GM13976 (cell line): ENCODE data around the gene FAM43B.

Experiments
- DNase-seq: peaks from one replicate; pipeline ENCODE4 v3.0.0; 2012; ENCODE audit warnings: low spot score
- in situ Hi-C: fragments of 300-500 bp; cut with MboI; formaldehyde crosslinking; loops from one replicate; pipeline ENCODE4 v1.12.0; 2022; ENCODE audit warnings: low sequenced_read_pairs, mixed read lengths, inconsistent platforms; ENCODE audit not compliant: unreplicated experiment
- TF ChIP-seq, protein P1 (sequence below): IDR thresholded peaks from 2 replicates; pipeline ENCODE4 v1.5.1; 2012; ENCODE audit warnings: borderline replicate concordance, mild to moderate bottlenecking; ENCODE audit not compliant: insufficient read depth; ENCODE audit errors: extremely low read depth, missing control alignments, control extremely low read depth

Gene FAM43B

DNA sequence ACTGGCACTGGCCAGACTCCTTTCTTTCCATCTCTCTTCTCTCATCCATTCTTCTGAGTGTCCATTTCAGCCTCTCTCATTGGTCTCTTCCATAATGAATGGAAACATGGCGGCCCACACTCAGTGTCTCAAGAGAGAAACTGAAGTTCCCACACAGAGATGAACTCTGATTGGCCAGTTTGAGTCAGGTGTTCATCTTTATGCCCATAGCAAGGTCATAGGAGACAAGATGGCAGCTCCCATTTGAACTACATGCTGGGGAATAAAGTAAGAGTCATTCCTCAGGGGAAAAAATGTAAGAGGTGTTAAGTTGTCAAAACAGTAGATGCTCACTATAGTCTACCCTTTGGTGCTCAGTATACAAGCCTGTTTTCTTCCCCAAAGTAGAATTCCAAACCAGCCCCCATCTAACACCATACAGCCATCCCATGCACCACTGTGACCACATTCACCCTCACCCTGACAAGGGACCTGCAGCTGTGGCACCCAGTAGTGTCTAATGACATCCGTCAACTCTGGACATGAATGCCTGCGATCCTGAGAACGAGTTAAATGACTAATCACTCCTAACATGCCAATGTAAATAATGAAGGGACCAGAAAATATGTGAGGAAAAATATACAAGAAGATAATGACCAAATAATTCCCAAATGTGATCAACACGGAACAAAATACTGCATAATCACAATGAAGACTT lies 48.9 kb downstream of the FAM43B start:
- in situ Hi-C loops = no loop called here
- no peak for DNase-seq
- TF ChIP-seq, protein P1, sequence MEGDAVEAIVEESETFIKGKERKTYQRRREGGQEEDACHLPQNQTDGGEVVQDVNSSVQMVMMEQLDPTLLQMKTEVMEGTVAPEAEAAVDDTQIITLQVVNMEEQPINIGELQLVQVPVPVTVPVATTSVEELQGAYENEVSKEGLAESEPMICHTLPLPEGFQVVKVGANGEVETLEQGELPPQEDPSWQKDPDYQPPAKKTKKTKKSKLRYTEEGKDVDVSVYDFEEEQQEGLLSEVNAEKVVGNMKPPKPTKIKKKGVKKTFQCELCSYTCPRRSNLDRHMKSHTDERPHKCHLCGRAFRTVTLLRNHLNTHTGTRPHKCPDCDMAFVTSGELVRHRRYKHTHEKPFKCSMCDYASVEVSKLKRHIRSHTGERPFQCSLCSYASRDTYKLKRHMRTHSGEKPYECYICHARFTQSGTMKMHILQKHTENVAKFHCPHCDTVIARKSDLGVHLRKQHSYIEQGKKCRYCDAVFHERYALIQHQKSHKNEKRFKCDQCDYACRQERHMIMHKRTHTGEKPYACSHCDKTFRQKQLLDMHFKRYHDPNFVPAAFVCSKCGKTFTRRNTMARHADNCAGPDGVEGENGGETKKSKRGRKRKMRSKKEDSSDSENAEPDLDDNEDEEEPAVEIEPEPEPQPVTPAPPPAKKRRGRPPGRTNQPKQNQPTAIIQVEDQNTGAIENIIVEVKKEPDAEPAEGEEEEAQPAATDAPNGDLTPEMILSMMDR = no peak

DNA sequence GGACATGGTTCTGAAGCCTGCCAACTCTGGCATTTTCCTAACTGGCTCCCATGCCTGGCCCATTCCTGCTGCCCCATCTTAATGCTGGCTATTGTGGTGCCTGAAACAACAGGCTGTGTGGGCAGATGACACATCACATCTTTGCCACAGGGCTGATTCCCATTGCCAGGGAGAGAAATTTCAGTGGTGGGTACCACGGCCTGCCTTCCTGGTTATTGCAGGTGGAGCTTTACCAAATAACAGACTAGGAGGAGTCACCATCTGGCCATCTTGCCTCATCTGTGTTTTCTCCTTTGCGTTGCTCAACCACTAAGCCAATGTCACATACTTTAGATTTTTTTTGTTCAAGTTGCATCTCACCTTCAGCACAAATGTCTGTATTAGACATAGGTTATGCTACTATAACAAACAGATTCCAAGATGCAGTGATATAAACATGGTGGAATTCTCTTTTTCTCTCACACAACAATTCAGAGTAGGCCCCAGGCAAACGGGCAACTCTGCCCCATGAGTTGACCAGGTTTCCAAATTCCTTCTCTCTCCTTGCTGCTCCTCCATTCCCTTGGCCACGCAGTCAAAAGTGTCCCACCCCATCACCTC lies 50.6 kb downstream of the FAM43B start:
- DNase-seq = no peak
- TF ChIP-seq, protein P1 = no peak
- in situ Hi-C loops = no loop called here

DNA sequence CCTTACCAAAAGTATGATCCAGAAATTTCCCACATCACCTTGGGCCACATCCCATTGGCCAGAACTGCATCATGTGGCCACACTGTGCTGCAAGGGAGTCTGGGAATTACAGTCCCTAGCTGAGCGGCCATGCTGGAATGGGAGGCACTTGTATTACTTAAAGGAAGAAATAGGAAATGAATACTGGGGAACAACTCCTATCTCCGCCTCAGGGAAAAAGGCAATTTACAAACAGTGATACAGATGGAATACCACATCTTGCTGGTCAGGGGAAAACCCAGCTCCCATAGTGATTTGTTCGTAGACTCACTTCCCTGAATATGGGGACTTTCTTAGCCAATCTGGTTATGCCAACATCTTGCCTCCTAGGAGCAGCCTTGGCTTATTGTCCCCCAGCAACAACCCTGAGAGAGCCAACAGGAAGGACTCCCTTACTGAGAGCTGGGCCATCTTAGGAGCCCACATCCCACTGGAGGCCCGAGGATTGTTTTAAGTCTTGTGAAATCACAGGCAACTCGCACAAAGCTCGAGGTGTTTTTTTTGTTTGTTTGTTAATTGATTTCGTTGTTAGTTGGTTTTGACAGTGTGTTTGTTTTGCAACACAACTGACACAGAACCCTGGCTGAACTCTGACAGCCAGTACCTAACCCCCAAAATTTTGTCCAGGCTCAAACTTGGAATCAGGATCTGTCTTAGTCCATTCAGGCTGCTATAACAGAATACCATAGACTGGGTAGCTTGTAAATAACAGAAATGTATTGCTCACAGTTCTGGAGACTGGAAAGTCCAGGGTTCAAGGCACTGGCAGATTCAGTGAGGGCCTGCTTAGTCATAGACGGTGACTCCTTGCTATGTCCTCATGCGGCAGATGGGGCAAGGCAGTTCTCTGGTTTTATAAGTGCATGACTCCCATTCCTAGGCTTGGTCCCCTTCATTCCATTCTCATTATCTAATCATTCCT lies 51.4 kb downstream of the FAM43B start:
- in situ Hi-C loops = no loop called here
- no peak for DNase-seq
- TF ChIP-seq, protein P1 = no peak
